Spleen (tissue), 11 donors: ENCODE measurements around the gene TBC1D16. TPM values are rescaled to one million over a fixed set of nuclear protein-coding genes. Genes with fewer than 3 reads are reported as not detected.

Source experiments
- DNase-seq: peaks from one replicate; pipeline ENCODE4 v3.0.0-alpha.2; 2020
- H3K27ac ChIP-seq, 8 donors: fragments of 200-600 bp; sonication (generic) in 7 of 8; 1 replicate in 4 of 8; 2 replicates in 4 of 8; pipeline versions ENCODE4 v1.5.0 to v1.8.0; 2016 to 2021; ENCODE audit warnings: inconsistent platforms in 4 of 8, mild to moderate bottlenecking in 4 of 8, moderate library complexity in 1 of 8
- H3K27me3 ChIP-seq, 7 donors: fragments of 200-600 bp; sonication (generic) in 6 of 7; replicated peaks in 1 of 7; 1 replicate in 4 of 7; 2 replicates in 3 of 7; pipeline versions ENCODE4 v1.5.0 to v1.8.0; 2016 to 2021; ENCODE audit warnings: inconsistent platforms in 3 of 7, mild to moderate bottlenecking in 1 of 7
- H3K36me3 ChIP-seq, 6 donors: fragments of 200-600 bp; sonication (generic) in 5 of 6; 1 replicate in 4 of 6; 2 replicates in 2 of 6; pipeline versions ENCODE4 v1.5.0 to v1.8.0; 2016 to 2021; ENCODE audit warnings: inconsistent platforms in 2 of 6
- H3K4me1 ChIP-seq, 6 donors: fragments of 200-600 bp; sonication (generic) in 5 of 6; 1 replicate in 3 of 6; 2 replicates in 3 of 6; pipeline versions ENCODE4 v1.5.0 to v1.8.0; 2016 to 2021; ENCODE audit warnings: inconsistent platforms in 3 of 6
- H3K4me3 ChIP-seq, 8 donors: fragments of 200-600 bp; sonication (generic) in 7 of 8; 1 replicate in 4 of 8; 2 replicates in 4 of 8; pipeline versions ENCODE4 v1.5.0 to v1.8.0; 2016 to 2021; ENCODE audit warnings: inconsistent platforms in 4 of 8, mild to moderate bottlenecking in 4 of 8, moderate library complexity in 2 of 8
- H3K9me3 ChIP-seq, 8 donors: fragments of 200-600 bp; sonication (generic) in 7 of 8; 1 replicate in 4 of 8; 2 replicates in 4 of 8; pipeline versions ENCODE4 v1.5.0 to v1.8.0; 2016 to 2021; ENCODE audit warnings: inconsistent platforms in 4 of 8
- POLR2A ChIP-seq, 3 donors: fragments of 450-650 bp; IDR thresholded peaks; one replicate each; pipeline ENCODE4 v1.5.1; 2017; ENCODE audit warnings: antibody characterized with exemption in 3 of 3, mild to moderate bottlenecking in 1 of 3
- POLR2AphosphoS5 ChIP-seq, 3 donors: sonication (generic); formaldehyde crosslinking; IDR thresholded peaks; one replicate each; pipeline ENCODE4 v1.5.1; 2017; ENCODE audit warnings: antibody characterized with exemption in 3 of 3
- WGBS, 5 donors: extraction: QIAGEN DNeasy Blood & Tissue Kit in 3 of 5; methylation state at CpG; one replicate each; pipeline versions ENCODE4 v1.1.5 to v1.1.7; 2013 to 2018; 5-methylcytosine and 5-hydroxymethylcytosine counted together
- intact Hi-C: fragments of 100-400 bp; cut with DNase I; formaldehyde crosslinking; loops from one replicate; pipeline ENCODE4 v1.15.0; 2023; ENCODE audit warnings: low total_unique reads
- polyA plus RNA-seq, 3 donors: library from polyadenylated mRNA; stranded (reverse); fragments of 200-250 nt; gene quantifications; one replicate each; pipeline ENCODE4 v1.2.1, GENCODE V29; 2013
- total RNA-seq, 7 donors: library from RNA; depleted of rRNA in 3 of 7; stranded (reverse); fragments of >200 nt in 3 of 7; fragmentation: NEBNext Ultra II Directional in 4 of 7; extraction: Animal tissue kit (Norgen Biotek cat#: 25700) in 4 of 7; gene quantifications; one replicate each; pipeline versions ENCODE4 v1.1.0 to v1.2.1, GENCODE V29; 2016 to 2021
- TF ChIP-seq, protein P1 (sequence below), 11 experiments: fragments of 200-600 bp in 7 of 11; fragments of 450-650 bp in 4 of 11; sonication (generic) in 4 of 11; IDR thresholded peaks in 8 of 11; conservative IDR thresholded peaks in 3 of 11; 1 replicate in 7 of 11; 2 replicates in 4 of 11; pipeline versions ENCODE4 v1.4.0 to v1.8.0; 2016 to 2021; ENCODE audit warnings: antibody characterized with exemption in 11 of 11, inconsistent platforms in 4 of 11, mild to moderate bottlenecking in 1 of 11
- donor health status: healthy with polysubstance abuse.
- donor health status: DM: no; HTN: no; CAD: no; lungs with moderate emphysema.
- donor health status: DM: no; HTN: no; CAD: no.
- donor health status: Bipolar disorder and iron deficiency.
- donor health status: healthy.
- donor health status: DM: no; HTN: no; CAD: no.
- donor health status: DM: yes; HTN: yes; CAD: no.

The TBC1D16 gene
- total and polyA plus RNA-seq, 10 donors: 1.3 to 33.6 (median 15.7) TPM

DNA sequence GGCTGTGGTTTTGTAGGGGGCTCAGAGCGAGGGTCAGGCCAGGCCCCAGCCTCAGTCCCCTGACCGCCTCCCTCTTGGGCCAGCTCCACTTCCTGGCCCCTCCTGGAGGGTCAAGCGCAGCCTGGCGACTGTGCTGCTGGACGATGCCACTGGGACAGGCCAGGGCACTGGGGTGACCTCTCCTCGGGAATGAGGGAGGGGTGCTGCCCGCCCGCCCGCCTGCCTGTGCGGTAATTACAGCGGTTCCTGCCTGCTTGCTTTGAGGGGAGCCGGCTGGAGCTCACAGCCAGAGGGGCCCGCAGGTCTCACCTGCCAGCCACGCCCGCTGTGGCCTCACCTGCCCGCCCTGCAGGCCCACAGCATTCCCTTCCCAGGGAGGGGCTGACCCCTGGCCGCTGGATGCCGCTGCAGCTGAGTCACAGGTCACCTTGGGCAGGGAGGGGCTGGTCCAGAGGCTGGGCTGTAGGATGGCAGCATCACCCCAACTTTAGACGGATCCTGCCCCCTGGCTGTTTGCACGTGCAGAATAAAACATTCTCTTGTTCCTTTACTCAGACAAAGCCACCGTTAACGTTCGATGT is 119.7 kb downstream of the TBC1D16 start:
- H3K36me3 ChIP-seq: no peaks in the 10 kb centered on the region
- no peaks in the 10 kb centered on the region for H3K9me3 ChIP-seq
- TF ChIP-seq, protein P1, sequence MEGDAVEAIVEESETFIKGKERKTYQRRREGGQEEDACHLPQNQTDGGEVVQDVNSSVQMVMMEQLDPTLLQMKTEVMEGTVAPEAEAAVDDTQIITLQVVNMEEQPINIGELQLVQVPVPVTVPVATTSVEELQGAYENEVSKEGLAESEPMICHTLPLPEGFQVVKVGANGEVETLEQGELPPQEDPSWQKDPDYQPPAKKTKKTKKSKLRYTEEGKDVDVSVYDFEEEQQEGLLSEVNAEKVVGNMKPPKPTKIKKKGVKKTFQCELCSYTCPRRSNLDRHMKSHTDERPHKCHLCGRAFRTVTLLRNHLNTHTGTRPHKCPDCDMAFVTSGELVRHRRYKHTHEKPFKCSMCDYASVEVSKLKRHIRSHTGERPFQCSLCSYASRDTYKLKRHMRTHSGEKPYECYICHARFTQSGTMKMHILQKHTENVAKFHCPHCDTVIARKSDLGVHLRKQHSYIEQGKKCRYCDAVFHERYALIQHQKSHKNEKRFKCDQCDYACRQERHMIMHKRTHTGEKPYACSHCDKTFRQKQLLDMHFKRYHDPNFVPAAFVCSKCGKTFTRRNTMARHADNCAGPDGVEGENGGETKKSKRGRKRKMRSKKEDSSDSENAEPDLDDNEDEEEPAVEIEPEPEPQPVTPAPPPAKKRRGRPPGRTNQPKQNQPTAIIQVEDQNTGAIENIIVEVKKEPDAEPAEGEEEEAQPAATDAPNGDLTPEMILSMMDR (IDR thresholded peaks at IDR 0.05 in 8 of 11, conservative IDR thresholded peaks at IDR 0.05 in 3 of 11): peak in 6 of 11 experiments; percentile 12 to 34 (median 26)
- TF ChIP-seq POLR2AphosphoS5 (IDR thresholded peaks at IDR 0.05): peak in 1 of 3 donors; percentile 6
- TF ChIP-seq POLR2A (IDR thresholded peaks at IDR 0.05): no peak
- 22 to 50% (median 43%) methylated on average over 9 to 23 of the region's 23 CpGs for WGBS, 5 donors
- no peak overlapping the region for H3K4me3 ChIP-seq
- peaks cover 0 to 34% (median 13%) of the 10 kb centered on the region in 6 donors for H3K4me1 ChIP-seq
- peaks cover 0 to 69% (median 0%) of the 10 kb centered on the region in 7 donors for H3K27me3 ChIP-seq
- peak; percentile 72 for DNase-seq
- intact Hi-C loops: no loop called here
- no peak overlapping the region for H3K27ac ChIP-seq

DNA sequence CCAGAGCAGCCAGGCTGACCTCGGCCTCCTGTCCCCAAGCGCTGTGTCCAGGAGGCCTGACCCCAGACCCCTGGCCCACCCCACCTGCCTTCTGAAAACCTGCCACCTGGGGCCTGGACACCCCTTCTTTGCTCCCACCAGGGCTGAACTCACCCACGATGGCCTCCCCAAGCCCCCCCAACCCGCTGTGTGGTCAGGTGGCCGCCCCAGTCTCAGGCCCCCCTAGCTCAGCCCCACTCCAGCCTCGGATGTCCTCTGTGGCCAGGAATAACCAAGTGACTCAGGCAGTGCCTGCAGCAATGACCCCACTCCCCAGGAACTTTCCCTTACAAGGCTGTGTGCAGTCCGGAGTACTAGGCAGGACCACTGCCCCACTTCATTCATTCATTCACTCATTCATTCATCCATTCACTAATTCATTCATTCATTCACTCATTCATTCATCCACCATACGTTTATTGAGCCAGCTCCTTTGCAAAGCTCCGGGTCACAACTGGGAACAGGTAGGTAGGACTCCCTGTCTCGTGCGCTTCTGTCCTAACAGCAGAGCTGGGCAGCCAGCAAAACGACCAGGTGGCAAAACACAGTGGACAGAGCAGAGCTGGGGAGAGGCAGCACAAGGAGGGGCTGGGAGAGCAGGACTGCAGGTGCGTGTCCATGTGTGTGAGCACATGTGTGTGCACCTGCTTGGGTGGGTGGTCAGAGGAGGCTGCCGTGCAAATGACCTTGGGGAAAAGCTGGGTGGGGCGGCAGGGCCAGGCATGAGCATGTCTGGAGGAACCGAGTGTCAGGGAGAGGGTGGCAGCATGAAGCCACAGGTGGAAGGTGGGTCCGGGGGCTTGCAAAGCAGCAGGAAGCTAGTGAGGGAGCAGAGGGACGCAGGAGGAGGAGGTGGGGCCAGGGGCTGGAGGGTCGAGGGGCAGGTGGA is 120.6 kb downstream of the TBC1D16 start:
- DNase-seq: peak; percentile 59

DNA sequence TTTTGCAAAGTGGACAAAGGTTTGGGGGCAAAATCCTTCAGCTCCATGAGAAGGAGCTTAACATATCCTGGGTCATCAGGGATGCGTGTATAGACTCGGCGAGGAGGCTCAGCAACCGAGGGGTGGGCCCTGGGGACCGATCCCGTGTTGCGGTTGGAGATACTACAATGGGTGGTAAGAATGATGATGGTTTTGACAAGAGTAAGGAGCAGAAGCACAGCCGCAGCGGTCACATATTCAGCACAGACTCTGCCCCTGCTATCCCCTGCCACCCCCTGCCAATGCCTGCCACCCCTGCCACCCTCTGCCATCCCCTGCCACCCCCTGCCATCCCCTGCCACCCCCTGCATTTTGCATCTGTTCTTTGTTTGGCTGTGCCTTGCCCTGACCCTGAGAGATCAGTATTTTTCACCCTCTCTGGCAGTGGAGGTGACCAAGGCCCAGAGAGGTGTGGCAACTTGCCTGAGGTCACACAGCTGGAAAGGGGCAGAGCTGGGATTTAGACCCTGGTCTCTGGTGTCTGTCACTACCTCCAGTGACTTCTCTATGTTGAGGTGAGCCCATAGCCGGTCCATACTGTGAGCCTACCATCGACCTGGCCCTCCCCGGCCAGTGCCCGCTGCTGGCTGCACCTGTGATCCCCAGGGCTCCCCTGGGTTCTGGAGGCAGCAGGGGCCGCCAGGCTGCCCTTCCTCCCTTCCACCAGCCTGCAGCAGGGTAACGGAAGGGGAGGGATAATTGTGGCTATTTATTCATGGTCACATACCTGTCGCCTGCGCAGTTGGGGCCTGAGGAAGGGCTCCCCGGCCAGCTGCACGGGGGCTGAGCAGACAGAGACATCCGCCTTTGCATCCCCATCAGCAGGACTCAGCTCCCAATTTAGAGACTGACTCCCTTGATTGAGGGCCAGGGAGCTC is 121.5 kb downstream of the TBC1D16 start:
- WGBS, 5 donors: 80 to 89% (median 85%) methylated on average over 9 to 20 of the region's 20 CpGs
- H3K27ac ChIP-seq: no peak overlapping the region
- intact Hi-C loops: no loop called here
- H3K4me1 ChIP-seq: peaks cover 0 to 20% (median 7%) of the 10 kb centered on the region in 6 donors
- peaks cover 0 to 51% (median 0%) of the 10 kb centered on the region in 7 donors for H3K27me3 ChIP-seq
- no peaks in the 10 kb centered on the region for H3K36me3 ChIP-seq
- no peaks in the 10 kb centered on the region for H3K9me3 ChIP-seq
- no peak overlapping the region for H3K4me3 ChIP-seq
- no peak for TF ChIP-seq POLR2A (IDR thresholded peaks at IDR 0.05)
- TF ChIP-seq POLR2AphosphoS5 (IDR thresholded peaks at IDR 0.05): no peak
- TF ChIP-seq, protein P1 (IDR thresholded peaks at IDR 0.05 in 8 of 11, conservative IDR thresholded peaks at IDR 0.05 in 3 of 11): no peak
- peak; percentile 53 for DNase-seq

More for the DNA sequence above, 120.6 kb downstream of the TBC1D16 start:
- Histone ChIP-seq H3K36me3 (no peaks in the 10 kb centered on the region), H3K4me1 (peaks cover 0 to 29% (median 12%) of the 10 kb centered on the region in 6 donors), H3K27ac (no peak overlapping the region), H3K4me3 (no peak overlapping the region), H3K9me3 (no peaks in the 10 kb centered on the region), H3K27me3 (peaks cover 0 to 60% (median 0%) of the 10 kb centered on the region in 7 donors)
- 58 to 76% (median 65%) methylated on average over 18 to 19 of the region's 19 CpGs for WGBS, 5 donors
- TF ChIP-seq POLR2A (IDR thresholded peaks at IDR 0.05) (no peak), POLR2AphosphoS5 (IDR thresholded peaks at IDR 0.05) (no peak)
- TF ChIP-seq, protein P1 (IDR thresholded peaks at IDR 0.05 in 8 of 11, conservative IDR thresholded peaks at IDR 0.05 in 3 of 11): no peak
- intact Hi-C loops: no loop called here
